NCI-H187 treated with DMSO at 0.1 percent for 48 hours (cell line): Measurements from ENCODE around the gene ZNF285.
"Not testable (repeated sequence)": the region's sequence is repeated elsewhere in the genome, so short reads cannot be mapped to it uniquely, and the experiment has no call there.

Source experiments
- DNase-seq: peaks from one replicate; lab custom pipeline; 2025; lab: John Stamatoyannopoulos, UW

ZNF285 gene

GRCh38 chr19:44401139-44402115 lies at the start of gene ZNF285:
Gene ZNF285 (minus strand): TSS chr19:44401608. CDS start chr19:44397213, 4,395 bp downstream.
- DNase-seq: no peak

- peak; percentile 18 for DNase-seq
Observed at GRCh38 chr19:44447916-44448674, 46.7 kb upstream of the ZNF285 start, which contains the start of gene ZNF229. Gene ZNF229 (minus strand): TSS chr19:44448472. CDS start chr19:44442847, 5,625 bp downstream.

- no peak for DNase-seq
Observed at GRCh38 chr19:44438441-44438840, 37.0 kb upstream of the ZNF285 start.

GRCh38 chr19:44435441-44435840 lies 34.0 kb upstream of the ZNF285 start:
- no peak for DNase-seq

GRCh38 chr19:44430956-44431355 lies 29.5 kb upstream of the ZNF285 start:
- DNase-seq: no peak

- not testable (repeated sequence) for DNase-seq
Observed at GRCh38 chr19:44415553-44415952, 14.1 kb upstream of the ZNF285 start.

GRCh38 chr19:44389268-44389667 lies 12.1 kb downstream of the ZNF285 start:
- not testable (repeated sequence) for DNase-seq

GRCh38 chr19:44374789-44375188 lies 26.6 kb downstream of the ZNF285 start:
- no peak for DNase-seq

GRCh38 chr19:44371815-44372480 lies 29.5 kb downstream of the ZNF285 start:
- DNase-seq: no peak

- DNase-seq: no peak
Observed at GRCh38 chr19:44367024-44367423, 34.4 kb downstream of the ZNF285 start.

- peak; percentile 93 for DNase-seq
Observed at GRCh38 chr19:44356383-44357111, 44.9 kb downstream of the ZNF285 start, which contains the start of gene ZNF112. Gene ZNF112 (minus strand): TSS chr19:44356680. CDS start chr19:44340539, 16,141 bp downstream.

GRCh38 chr19:44346556-44346955 lies 54.9 kb downstream of the ZNF285 start:
- DNase-seq: no peak

- no peak for DNase-seq
Observed at GRCh38 chr19:44345959-44346358, 55.4 kb downstream of the ZNF285 start.

GRCh38 chr19:44344255-44344654 lies 57.2 kb downstream of the ZNF285 start:
- no peak for DNase-seq

- no peak for DNase-seq
Observed at GRCh38 chr19:44341794-44342193, 59.6 kb downstream of the ZNF285 start.

GRCh38 chr19:44334639-44335038 lies 66.8 kb downstream of the ZNF285 start:
- DNase-seq: not testable (repeated sequence)
